Measurements from ENCODE around the gene FREM3. TPM values are rescaled to one million over a fixed set of nuclear protein-coding genes. Genes with fewer than 3 reads are reported as not detected.

The FREM3 gene
- total RNA-seq (not detected), total RNA-seq (0 to 2.2 (median 0) reads per million in 172 experiments)
- polyA plus RNA-seq (2013, experiment 1 of 2) = 0.03 TPM
- 0.41 TPM for polyA plus RNA-seq (2013, experiment 2 of 2)

GRCh38 chr4:143700416-143701352 is at the start of gene FREM3:
Gene FREM3, minus strand, starts transcription at chr4:143700675. Its CDS starts 0 bp downstream, at chr4:143700675.
- DNase-seq (peak in 1 of 14 experiments; percentile 8), ATAC-seq (ENCODE audit: poor library complexity) (no peak)
- no peak within 1 kb of the TSS for H3K4me3 Mint-ChIP-seq
- H3K27ac Mint-ChIP-seq = no peak within 1 kb of the TSS
- no peaks in the 10 kb centered on the region for H3K36me3 Mint-ChIP-seq (ENCODE audit: low read depth)
- H3K36me3 ChIP-seq (ENCODE audit: insufficient read depth, low read length) = no peaks in the 10 kb centered on the region
- H3K27ac ChIP-seq (ENCODE audit: low read depth in 1 of 2, low read length in 2 of 2) = no peak within 1 kb of the TSS
- peak within 1 kb of the TSS; percentile 17 for H3K4me3 ChIP-seq (ENCODE audit: low read length)
- peaks cover 64% of the 10 kb centered on the region for H3K27me3 Mint-ChIP-seq
- intact Hi-C loops (cut with DNase I, micrococcal nuclease) = no loop called here
- TF ChIP-seq, protein P1, sequence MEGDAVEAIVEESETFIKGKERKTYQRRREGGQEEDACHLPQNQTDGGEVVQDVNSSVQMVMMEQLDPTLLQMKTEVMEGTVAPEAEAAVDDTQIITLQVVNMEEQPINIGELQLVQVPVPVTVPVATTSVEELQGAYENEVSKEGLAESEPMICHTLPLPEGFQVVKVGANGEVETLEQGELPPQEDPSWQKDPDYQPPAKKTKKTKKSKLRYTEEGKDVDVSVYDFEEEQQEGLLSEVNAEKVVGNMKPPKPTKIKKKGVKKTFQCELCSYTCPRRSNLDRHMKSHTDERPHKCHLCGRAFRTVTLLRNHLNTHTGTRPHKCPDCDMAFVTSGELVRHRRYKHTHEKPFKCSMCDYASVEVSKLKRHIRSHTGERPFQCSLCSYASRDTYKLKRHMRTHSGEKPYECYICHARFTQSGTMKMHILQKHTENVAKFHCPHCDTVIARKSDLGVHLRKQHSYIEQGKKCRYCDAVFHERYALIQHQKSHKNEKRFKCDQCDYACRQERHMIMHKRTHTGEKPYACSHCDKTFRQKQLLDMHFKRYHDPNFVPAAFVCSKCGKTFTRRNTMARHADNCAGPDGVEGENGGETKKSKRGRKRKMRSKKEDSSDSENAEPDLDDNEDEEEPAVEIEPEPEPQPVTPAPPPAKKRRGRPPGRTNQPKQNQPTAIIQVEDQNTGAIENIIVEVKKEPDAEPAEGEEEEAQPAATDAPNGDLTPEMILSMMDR (IDR thresholded peaks at IDR 0.05) = no peak
- H3K4me1 Mint-ChIP-seq (ENCODE audit: low read depth) = peaks cover 9% of the 10 kb centered on the region
- H3K4me1 ChIP-seq (ENCODE audit: insufficient read depth, low read length) = peaks cover 21% of the 10 kb centered on the region
- H3K9me3 ChIP-seq (ENCODE audit: control insufficient read depth in 1 of 2, insufficient read depth in 1 of 2, low read length in 2 of 2) = peaks cover 0 to 22% of the 10 kb centered on the region in 2 experiments
- no peaks in the 10 kb centered on the region for H3K9me3 Mint-ChIP-seq
- POLR2A ChIA-PET = no interaction called here
- H3K27me3 ChIP-seq (ENCODE audit: control insufficient read depth in 1 of 2, insufficient read depth in 2 of 2, low read length in 2 of 2) = peaks cover 22 to 35% of the 10 kb centered on the region in 2 experiments
- CTCF ChIA-PET = interaction anchor here (0.6 kb wide), 1 partner anchor 59 kb away, joined by 5 read pairs; no protein-coding TSS in a partner anchor

- ATAC-seq (ENCODE audit: poor library complexity) (no peak), DNase-seq (no peak)
- TF ChIP-seq, protein P1 (IDR thresholded peaks at IDR 0.05) = no peak
- H3K27ac Mint-ChIP-seq = no peak overlapping the region
- POLR2A ChIA-PET = no interaction called here
- Histone ChIP-seq H3K4me3 (ENCODE audit: low read length) (no peak overlapping the region), H3K36me3 (ENCODE audit: insufficient read depth, low read length) (no peaks in the 10 kb centered on the region), H3K27ac (ENCODE audit: low read depth in 1 of 2, low read length in 2 of 2) (no peak overlapping the region), H3K4me1 (ENCODE audit: insufficient read depth, low read length) (no peaks in the 10 kb centered on the region), H3K9me3 (ENCODE audit: control insufficient read depth in 1 of 2, insufficient read depth in 1 of 2, low read length in 2 of 2) (no peaks in the 10 kb centered on the region), H3K27me3 (ENCODE audit: control insufficient read depth in 1 of 2, insufficient read depth in 2 of 2, low read length in 2 of 2) (no peaks in the 10 kb centered on the region)
- CTCF ChIA-PET = no interaction called here
- H3K9me3 Mint-ChIP-seq = no peaks in the 10 kb centered on the region
- H3K4me1 Mint-ChIP-seq (ENCODE audit: low read depth) = no peaks in the 10 kb centered on the region
- no peaks in the 10 kb centered on the region for H3K36me3 Mint-ChIP-seq (ENCODE audit: low read depth)
- intact Hi-C loops (cut with DNase I, micrococcal nuclease) = no loop called here
- no peaks in the 10 kb centered on the region for H3K27me3 Mint-ChIP-seq
- no peak overlapping the region for H3K4me3 Mint-ChIP-seq
Observed at GRCh38 chr4:143745874-143746273, 45.4 kb upstream of the FREM3 start.

DNA sequence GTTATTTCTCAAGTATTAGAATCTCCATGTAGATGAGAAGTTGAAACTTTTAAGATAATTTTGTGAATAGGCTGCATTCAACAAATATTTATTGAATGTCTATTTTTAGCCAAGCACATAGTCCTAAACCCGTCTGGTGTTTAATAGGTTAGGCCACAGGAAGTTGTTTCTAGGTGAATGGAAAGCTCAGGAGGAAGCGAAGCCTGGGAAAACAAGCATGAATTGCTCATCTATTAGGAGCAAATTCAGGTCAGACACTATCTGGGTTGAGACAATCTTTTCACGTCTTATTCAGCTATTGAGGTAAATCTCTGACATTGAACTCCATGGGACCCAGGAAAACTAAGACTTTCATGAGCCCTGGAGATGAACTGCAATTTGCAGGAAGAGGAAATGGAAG is 43.1 kb upstream of the FREM3 start:
- H3K27ac Mint-ChIP-seq = no peak overlapping the region
- ATAC-seq (ENCODE audit: poor library complexity) (no peak), DNase-seq (no peak)
- H3K27ac ChIP-seq (ENCODE audit: low read depth in 1 of 2, low read length in 2 of 2) = no peak overlapping the region
- no peaks in the 10 kb centered on the region for H3K36me3 Mint-ChIP-seq (ENCODE audit: low read depth)
- H3K4me3 ChIP-seq (ENCODE audit: low read length) = no peak overlapping the region
- H3K27me3 ChIP-seq (ENCODE audit: control insufficient read depth in 1 of 2, insufficient read depth in 2 of 2, low read length in 2 of 2) = no peaks in the 10 kb centered on the region
- H3K4me1 ChIP-seq (ENCODE audit: insufficient read depth, low read length) = no peaks in the 10 kb centered on the region
- no peaks in the 10 kb centered on the region for H3K9me3 Mint-ChIP-seq
- H3K36me3 ChIP-seq (ENCODE audit: insufficient read depth, low read length) = no peaks in the 10 kb centered on the region
- no peaks in the 10 kb centered on the region for H3K9me3 ChIP-seq (ENCODE audit: control insufficient read depth in 1 of 2, insufficient read depth in 1 of 2, low read length in 2 of 2)
- ChIA-PET CTCF (no interaction called here), POLR2A (no interaction called here)
- H3K4me3 Mint-ChIP-seq = no peak overlapping the region
- no peaks in the 10 kb centered on the region for H3K4me1 Mint-ChIP-seq (ENCODE audit: low read depth)
- no peaks in the 10 kb centered on the region for H3K27me3 Mint-ChIP-seq
- intact Hi-C loops (cut with DNase I, micrococcal nuclease) = no loop called here
- TF ChIP-seq, protein P1 (IDR thresholded peaks at IDR 0.05) = no peak

Data from CD4-positive, alpha-beta T cell (primary cell).